Type B pancreatic cell (in vitro differentiated cells): ENCODE results near the gene NUDT6. TPM values are rescaled to one million over a fixed set of nuclear protein-coding genes. Genes with fewer than 3 reads are reported as not detected.
"Not testable (repeated sequence)": the region's sequence is repeated elsewhere in the genome, so short reads cannot be mapped to it uniquely, and the experiment has no call there.

Experiments used
- DNase-seq: peaks from one replicate; pipeline ENCODE4 v3.0.0; 2021; ENCODE audit warnings: mixed read lengths; ENCODE audit not compliant: unreplicated experiment; ENCODE audit errors: extremely low spot score
- H3K27ac Mint-ChIP-seq: 2 replicates; pipeline ENCODE4 v1.8.0; 2021; ENCODE audit warnings: mild to moderate bottlenecking, mixed read lengths
- H3K27me3 Mint-ChIP-seq: 2 replicates; pipeline ENCODE4 v1.8.0; 2021; ENCODE audit warnings: mixed read lengths
- H3K36me3 Mint-ChIP-seq: 2 replicates; pipeline ENCODE4 v1.8.0; 2021; ENCODE audit warnings: mixed read lengths
- H3K4me1 Mint-ChIP-seq: one replicate; pipeline ENCODE4 v1.8.0; 2021; ENCODE audit warnings: mixed read lengths; ENCODE audit not compliant: unreplicated experiment
- H3K4me3 Mint-ChIP-seq: 2 replicates; pipeline ENCODE4 v1.8.0; 2021; ENCODE audit warnings: mild to moderate bottlenecking, mixed read lengths
- H3K9me3 Mint-ChIP-seq: 2 replicates; pipeline ENCODE4 v1.8.0; 2021; ENCODE audit warnings: mixed read lengths
- CTCF ChIP-seq: fragments of 200-600 bp; sonication (generic); conservative IDR thresholded peaks from 2 replicates; pipeline ENCODE4 v1.5.0; 2021; ENCODE audit warnings: antibody characterized with exemption, mild to moderate bottlenecking
- total RNA-seq: library from RNA; stranded (reverse); gene quantifications from 2 replicates; pipeline ENCODE4 v1.2.1, GENCODE V29; 2021; ENCODE audit warnings: low replicate concordance

NUDT6 gene
- total RNA-seq, 1 donor from 2014 or later: 10.8 TPM

GRCh38 chr4:122851568-122851967 lies 70.8 kb downstream of the NUDT6 start:
- DNase-seq: no peak
- no peak for TF ChIP-seq CTCF
- H3K9me3 Mint-ChIP-seq: no peaks in the 10 kb centered on the region
- no peak overlapping the region for H3K27ac Mint-ChIP-seq
- H3K27me3 Mint-ChIP-seq: no peaks in the 10 kb centered on the region
- peaks cover 3% of the 10 kb centered on the region for H3K36me3 Mint-ChIP-seq
- peaks cover 10% of the 10 kb centered on the region for H3K4me1 Mint-ChIP-seq
- H3K4me3 Mint-ChIP-seq: no peak overlapping the region

- not testable (repeated sequence) for DNase-seq, H3K27me3 Mint-ChIP-seq, H3K36me3 Mint-ChIP-seq, H3K4me1 Mint-ChIP-seq, H3K27ac Mint-ChIP-seq, H3K4me3 Mint-ChIP-seq, H3K9me3 Mint-ChIP-seq
Observed at GRCh38 chr4:122849789-122850188, 72.6 kb downstream of the NUDT6 start.

DNA sequence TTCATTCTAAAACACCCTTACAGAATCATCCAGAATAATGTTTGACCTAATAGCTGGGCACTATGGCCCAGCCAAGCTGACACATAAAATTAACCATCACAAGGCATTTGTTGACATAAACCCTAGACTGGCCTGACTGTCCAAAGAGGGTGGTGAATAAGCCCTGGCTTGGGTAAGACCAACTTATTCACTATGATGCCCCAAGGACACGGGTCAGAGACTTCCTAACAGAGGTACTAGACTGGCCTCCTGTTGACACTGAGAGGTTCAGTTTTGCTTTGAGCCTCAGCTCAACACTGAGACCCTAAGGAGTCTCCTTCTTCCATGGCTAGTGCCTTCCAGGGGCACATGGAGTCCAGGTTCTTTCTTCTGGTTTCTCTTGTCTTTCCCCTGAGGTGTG lies 74.5 kb downstream of the NUDT6 start:
- H3K27ac Mint-ChIP-seq: no peak overlapping the region

GRCh38 chr4:122845760-122846159 lies 76.6 kb downstream of the NUDT6 start:
- no peak for TF ChIP-seq CTCF
- DNase-seq: no peak
- Mint-ChIP-seq H3K4me1 (no peaks in the 10 kb centered on the region), H3K36me3 (peaks cover 3% of the 10 kb centered on the region), H3K27me3 (no peaks in the 10 kb centered on the region), H3K4me3 (no peak overlapping the region), H3K9me3 (no peaks in the 10 kb centered on the region), H3K27ac (no peak overlapping the region)

More for the DNA sequence above, 74.5 kb downstream of the NUDT6 start:
- Mint-ChIP-seq H3K27me3 (no peaks in the 10 kb centered on the region), H3K4me1 (no peaks in the 10 kb centered on the region), H3K36me3 (peaks cover 3% of the 10 kb centered on the region), H3K4me3 (no peak overlapping the region), H3K9me3 (no peaks in the 10 kb centered on the region)
- no peak for TF ChIP-seq CTCF
- DNase-seq: no peak

- DNase-seq: no peak
- no peak overlapping the region for H3K4me3 Mint-ChIP-seq
- no peaks in the 10 kb centered on the region for H3K4me1 Mint-ChIP-seq
- peaks cover 3% of the 10 kb centered on the region for H3K36me3 Mint-ChIP-seq
- H3K9me3 Mint-ChIP-seq: no peaks in the 10 kb centered on the region
- H3K27ac Mint-ChIP-seq: no peak overlapping the region
- no peak for TF ChIP-seq CTCF
- no peaks in the 10 kb centered on the region for H3K27me3 Mint-ChIP-seq
Observed at GRCh38 chr4:122845066-122845465, 77.3 kb downstream of the NUDT6 start.

DNA sequence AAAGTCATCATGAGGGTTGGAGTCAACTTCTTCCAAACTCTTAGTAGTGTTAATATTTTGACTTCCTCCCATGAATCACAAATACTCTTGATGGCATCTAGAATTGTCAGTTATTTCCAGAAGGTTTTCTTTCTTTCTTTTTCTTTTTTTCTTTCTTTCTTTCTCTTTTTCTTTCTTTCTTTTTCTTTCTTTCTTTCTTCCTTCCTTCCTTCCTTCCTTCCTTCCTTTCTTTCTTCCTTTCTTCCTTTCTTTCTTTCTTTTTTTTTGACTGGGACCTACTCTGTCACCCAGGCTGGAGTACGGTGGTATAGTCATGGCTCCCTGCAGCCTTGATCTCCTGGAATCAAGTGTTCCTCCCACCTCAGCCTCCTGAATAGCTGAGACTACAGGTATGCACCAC lies 78.0 kb downstream of the NUDT6 start:
- not testable (repeated sequence) for H3K27ac Mint-ChIP-seq, H3K4me3 Mint-ChIP-seq, H3K9me3 Mint-ChIP-seq, DNase-seq, H3K27me3 Mint-ChIP-seq, H3K36me3 Mint-ChIP-seq, H3K4me1 Mint-ChIP-seq

GRCh38 chr4:122842984-122843531 lies 79.3 kb downstream of the NUDT6 start:
- H3K4me1 Mint-ChIP-seq: no peaks in the 10 kb centered on the region
- no peak overlapping the region for H3K27ac Mint-ChIP-seq
- no peaks in the 10 kb centered on the region for H3K9me3 Mint-ChIP-seq
- no peak overlapping the region for H3K4me3 Mint-ChIP-seq
- H3K27me3 Mint-ChIP-seq: no peaks in the 10 kb centered on the region
- peaks cover 7% of the 10 kb centered on the region for H3K36me3 Mint-ChIP-seq
- DNase-seq: no peak
- no peak for TF ChIP-seq CTCF
